SK-N-SH (cell line): ENCODE results near the gene C9orf78. TPM values are rescaled to one million over a fixed set of nuclear protein-coding genes. Genes with fewer than 3 reads are reported as not detected.

Experiments used
- CTCF ChIA-PET: fragments of 300-600, 350-600 bp; formaldehyde crosslinking; extraction: SDS; loops from one replicate; lab custom pipeline; 2021; lab: Yijun Ruan, JAX
- POLR2A ChIA-PET: fragments of 350-600 bp; sonication (Branson Sonifier 250); formaldehyde crosslinking; extraction: SDS; loops from one replicate; lab custom pipeline; 2020; ENCODE audit warnings: antibody characterized with exemption, inconsistent platforms; lab: Yijun Ruan, JAX
- DNase-seq: peaks from one replicate; pipeline ENCODE4 v3.0.0; 2012
- H2AFZ ChIP-seq: fragments of 200-600 bp; sonication (generic); 2 replicates; pipeline ENCODE4 v1.8.1; 2016; ENCODE audit warnings: antibody characterized with exemption, mild to moderate bottlenecking, low read depth
- H3F3A ChIP-seq: fragments of 200-600 bp; sonication (generic); replicated peaks from 2 replicates; pipeline ENCODE3; 2016; ENCODE audit warnings: antibody characterized with exemption, mild to moderate bottlenecking; ENCODE audit not compliant: insufficient read depth
- H3K27ac ChIP-seq, 2 experiments: fragments of 200-500 bp in 1 of 2; fragments of 200-600 bp in 1 of 2; sonication (Bioruptor generic) in 1 of 2; sonication (generic), shearing (Covaris generic) in 1 of 2; 2 replicates each; pipeline versions ENCODE4 v1.5.1 to v1.6.1; 2014 to 2016; ENCODE audit warnings: low read depth in 2 of 2, inconsistent platforms in 1 of 2, low read length in 1 of 2, mild to moderate bottlenecking in 1 of 2, mixed read lengths in 1 of 2
- H3K27me3 ChIP-seq: fragments of 200-600 bp; sonication (generic), shearing (Covaris generic); 2 replicates; pipeline ENCODE4 v1.6.1; 2016; ENCODE audit warnings: mixed run types; ENCODE audit not compliant: insufficient read depth
- H3K36me3 ChIP-seq, 2 experiments: fragments of 200-500 bp in 1 of 2; fragments of 200-600 bp in 1 of 2; sonication (Bioruptor generic) in 1 of 2; sonication (generic) in 1 of 2; replicated peaks in 1 of 2; 2 replicates each; pipeline versions ENCODE3 to v1.5.1; 2014 to 2016; ENCODE audit warnings: low read length in 1 of 2, mild to moderate bottlenecking in 1 of 2; ENCODE audit not compliant: insufficient read depth in 2 of 2, control insufficient read depth in 1 of 2
- H3K4me1 ChIP-seq, 2 experiments: fragments of 200-500 bp in 1 of 2; fragments of 200-600 bp in 1 of 2; sonication (Bioruptor generic) in 1 of 2; sonication (generic), shearing (Covaris generic) in 1 of 2; 2 replicates each; pipeline versions ENCODE4 v1.5.1 to v1.6.1; 2014 to 2016; ENCODE audit warnings: low read depth in 1 of 2, low read length in 1 of 2, mixed run types in 1 of 2; ENCODE audit not compliant: insufficient read depth in 2 of 2, control insufficient read depth in 1 of 2
- H3K4me2 ChIP-seq: fragments of 200-600 bp; sonication (generic), shearing (Covaris generic); 2 replicates; pipeline ENCODE4 v1.6.1; 2017; ENCODE audit warnings: mixed run types
- H3K4me3 ChIP-seq, 2 experiments: fragments of 200-500 bp in 1 of 2; fragments of 200-600 bp in 1 of 2; sonication (Bioruptor generic) in 1 of 2; sonication (generic), shearing (Covaris generic) in 1 of 2; 2 replicates each; pipeline versions ENCODE4 v1.5.1 to v1.8.1; 2014 to 2016; ENCODE audit warnings: low read depth in 2 of 2, inconsistent platforms in 1 of 2, low read length in 1 of 2, mild to moderate bottlenecking in 1 of 2, mixed read lengths in 1 of 2, moderate library complexity in 1 of 2
- H3K79me2 ChIP-seq: fragments of 200-600 bp; sonication (generic); 2 replicates; pipeline ENCODE4 v1.8.1; 2017; ENCODE audit warnings: mild to moderate bottlenecking; ENCODE audit not compliant: insufficient read depth
- H3K9ac ChIP-seq: fragments of 200-600 bp; sonication (generic); 2 replicates; pipeline ENCODE4 v1.6.1; 2017; ENCODE audit warnings: mixed run types
- H3K9me2 ChIP-seq: fragments of 200-600 bp; sonication (generic); 2 replicates; pipeline ENCODE4 v1.6.1; 2017; ENCODE audit warnings: mixed run types
- H3K9me3 ChIP-seq: fragments of 200-600 bp; sonication (generic); 2 replicates; pipeline ENCODE4 v1.6.1; 2017; ENCODE audit warnings: mixed run types, mild to moderate bottlenecking, moderate library complexity
- H4K20me1 ChIP-seq: fragments of 200-600 bp; sonication (generic); 2 replicates; pipeline ENCODE4 v1.6.1; 2017; ENCODE audit warnings: mild to moderate bottlenecking, mixed run types; ENCODE audit not compliant: insufficient read depth
- CHD2 ChIP-seq: fragments of 150-350 bp; IDR thresholded peaks from 2 replicates; pipeline ENCODE4 v1.6.1; 2018; ENCODE audit warnings: low read length; ENCODE audit not compliant: partially characterized antibody
- EP300 ChIP-seq, 2 experiments: IDR thresholded peaks; 2 replicates each; pipeline versions ENCODE4 v1.4.0 to v1.6.1; 2012; ENCODE audit warnings: borderline replicate concordance in 1 of 2, low read depth in 1 of 2, low read length in 1 of 2
- FOSL2 ChIP-seq: IDR thresholded peaks from 2 replicates; pipeline ENCODE4 v1.4.0; 2012; ENCODE audit warnings: low read depth, mild to moderate bottlenecking, moderate library complexity, borderline replicate concordance
- GABPA ChIP-seq: IDR thresholded peaks from 2 replicates; pipeline ENCODE4 v1.4.0; 2012; ENCODE audit warnings: low read depth, mild to moderate bottlenecking
- GATA2 ChIP-seq: sonication (generic); formaldehyde crosslinking; IDR thresholded peaks from 2 replicates; pipeline ENCODE4 v1.5.0; 2020; ENCODE audit warnings: mild to moderate bottlenecking, missing genetic modification reagents
- JUND ChIP-seq: IDR thresholded peaks from 2 replicates; pipeline ENCODE4 v1.4.0; 2012
- MXI1 ChIP-seq: IDR thresholded peaks from 2 replicates; pipeline ENCODE4 v1.6.1; 2012; ENCODE audit warnings: mild to moderate bottlenecking, low read depth, low read length, improper control_type of control experiment
- NFIC ChIP-seq: IDR thresholded peaks from 2 replicates; pipeline ENCODE4 v1.4.0; 2012; ENCODE audit warnings: borderline replicate concordance
- NRF1 ChIP-seq: IDR thresholded peaks from 2 replicates; pipeline ENCODE4 v1.6.1; 2012; ENCODE audit warnings: low read depth, mild to moderate bottlenecking, low read length
- PBX3 ChIP-seq: IDR thresholded peaks from 2 replicates; pipeline ENCODE4; 2012
- POLR2AphosphoS5 ChIP-seq: IDR thresholded peaks from 2 replicates; pipeline ENCODE4 v1.6.1; 2012; ENCODE audit warnings: low read depth, low read length
- RCOR1 ChIP-seq: fragments of 150-350 bp; IDR thresholded peaks from 2 replicates; pipeline ENCODE4 v1.6.1; 2017; ENCODE audit warnings: antibody characterized with exemption, low read length
- REST ChIP-seq: IDR thresholded peaks from 2 replicates; pipeline ENCODE4 v1.6.1; 2012; ENCODE audit warnings: mild to moderate bottlenecking, low read depth, low read length, moderate library complexity
- SIN3A ChIP-seq: IDR thresholded peaks from 2 replicates; pipeline ENCODE4 v1.6.1; 2012; ENCODE audit warnings: low read depth, mild to moderate bottlenecking, low read length, moderate library complexity, borderline replicate concordance
- TEAD4 ChIP-seq: IDR thresholded peaks from 2 replicates; pipeline ENCODE4 v1.4.0; 2012; ENCODE audit warnings: mild to moderate bottlenecking, borderline replicate concordance; ENCODE audit not compliant: insufficient read depth
- YY1 ChIP-seq: IDR thresholded peaks from 2 replicates; pipeline ENCODE4 v1.4.0; 2012; ENCODE audit warnings: low read depth, mild to moderate bottlenecking
- WGBS: methylation state at CpG from one replicate; pipeline ENCODE4 v1.1.6; 2017; ENCODE audit warnings: low lambda C conversion rate; 5-methylcytosine and 5-hydroxymethylcytosine counted together
- polyA plus RNA-seq, 3 experiments: library from polyadenylated mRNA; depleted of rRNA; stranded (reverse); fragments of >200 nt; gene quantifications; 2 replicates each; pipeline ENCODE4 v1.2.3, GENCODE V29; 2012
- TF ChIP-seq, protein P1 (sequence below): fragments of 200-600 bp; sonication (generic); IDR thresholded peaks from 2 replicates; pipeline ENCODE4 v1.6.1; 2017; ENCODE audit warnings: antibody characterized with exemption, mild to moderate bottlenecking, moderate library complexity

The C9orf78 gene
- polyA plus RNA-seq, 1 of the 3 experiments (the other 2 are of a cell fraction): 59.2 TPM

GRCh38 chr9:129868872-129869486, 33.9 kb upstream of the C9orf78 start:
- H3K4me3 ChIP-seq: no peak overlapping the region
- H3K36me3 ChIP-seq: peaks cover 0 to 8% of the 10 kb centered on the region in 2 experiments
- no peak overlapping the region for H3K9ac ChIP-seq
- CTCF ChIA-PET: interaction anchor here (0.7 to 1.7 kb wide), 2 partner anchors 64 to 238 kb away, joined by 4 to 6 read pairs; no protein-coding TSS in a partner anchor
- TF ChIP-seq TEAD4 (no peak), GATA2 (CRISPR knock-in tag) (no peak), NFIC (no peak), PBX3 (no peak), SIN3A (no peak), NRF1 (no peak), REST (no peak), GABPA (no peak), MXI1 (no peak), RCOR1 (no peak)
- H3K9me3 ChIP-seq: no peaks in the 10 kb centered on the region
- no peak overlapping the region; a peak in 1 of 4 replicates for H3K27ac ChIP-seq
- no peak overlapping the region for H3K4me2 ChIP-seq
- WGBS: 92% methylated on average over 22 of the region's 28 CpGs
- H3K4me1 ChIP-seq: peaks cover 0 to 11% of the 10 kb centered on the region in 2 experiments; a peak in 1 of 4 replicates
- DNase-seq: no peak
- no peak overlapping the region for H2AFZ ChIP-seq
- H3K27me3 ChIP-seq: no peaks in the 10 kb centered on the region
- POLR2A ChIA-PET: no interaction called here
- H3F3A ChIP-seq: no peaks in the 10 kb centered on the region
- no peaks in the 10 kb centered on the region for H4K20me1 ChIP-seq
- no peaks in the 10 kb centered on the region for H3K79me2 ChIP-seq
- no peaks in the 10 kb centered on the region for H3K9me2 ChIP-seq

DNA sequence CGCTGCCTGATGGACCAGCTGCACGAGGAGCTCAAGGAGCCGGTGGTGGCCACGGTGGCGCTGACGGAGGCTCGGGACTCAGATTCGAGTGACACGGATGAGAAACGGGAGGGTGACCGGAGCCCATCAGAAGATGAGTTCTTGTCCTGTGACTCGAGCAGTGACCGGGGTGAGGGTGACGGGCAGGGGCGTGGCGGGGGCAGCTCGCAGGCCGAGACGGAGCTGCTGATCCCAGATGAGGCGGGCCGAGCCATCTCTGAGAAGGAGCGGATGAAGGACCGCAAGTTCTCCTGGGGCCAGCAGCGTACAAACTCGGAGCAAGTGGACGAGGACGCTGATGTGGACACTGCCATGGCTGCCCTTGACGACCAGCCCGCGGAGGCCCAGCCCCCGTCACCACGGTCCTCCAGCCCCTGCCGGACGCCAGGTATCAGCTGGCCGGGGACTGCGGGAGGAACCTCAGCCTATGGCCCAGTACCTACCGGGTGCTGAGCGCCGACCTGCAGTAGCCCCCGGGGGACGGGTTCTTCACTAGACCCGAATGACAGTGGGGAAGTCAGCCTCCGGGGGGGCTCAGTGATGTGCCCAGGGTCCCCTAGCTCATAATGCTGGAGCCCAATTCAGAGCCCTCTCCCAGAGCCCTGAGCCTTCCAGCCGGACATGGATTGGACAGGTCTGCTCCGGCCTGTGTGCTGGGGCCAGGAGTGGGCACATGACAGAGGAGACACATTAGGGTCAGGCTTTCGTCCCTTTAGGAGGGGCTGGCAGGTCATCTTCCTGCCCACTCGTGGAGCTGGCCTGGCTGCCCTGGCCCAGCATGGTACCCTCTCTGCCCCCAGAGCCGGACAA, 33.2 kb upstream of the C9orf78 start:
- Histone ChIP-seq H4K20me1 (no peaks in the 10 kb centered on the region), H3K27me3 (no peaks in the 10 kb centered on the region), H3K9me3 (no peaks in the 10 kb centered on the region), H3K36me3 (peaks cover 0 to 8% of the 10 kb centered on the region in 2 experiments), H3K9me2 (no peaks in the 10 kb centered on the region), H3K79me2 (no peaks in the 10 kb centered on the region), H3K4me3 (no peak overlapping the region), H3K4me1 (peaks cover 0 to 14% of the 10 kb centered on the region in 2 experiments; a peak in 1 of 4 replicates), H3K27ac (no peak overlapping the region), H3F3A (no peaks in the 10 kb centered on the region), H2AFZ (no peak overlapping the region), H3K4me2 (no peak overlapping the region), H3K9ac (no peak overlapping the region)
- WGBS: 91% methylated on average over 28 of the region's 48 CpGs
- POLR2A ChIA-PET: no interaction called here
- CTCF ChIA-PET: interaction anchor here (0.5 to 1.1 kb wide), 4 partner anchors 11 to 395 kb away, joined by 3 to 4 read pairs (median 3); no protein-coding TSS in a partner anchor
- no peak for TF ChIP-seq CHD2
- TF ChIP-seq, protein P1, sequence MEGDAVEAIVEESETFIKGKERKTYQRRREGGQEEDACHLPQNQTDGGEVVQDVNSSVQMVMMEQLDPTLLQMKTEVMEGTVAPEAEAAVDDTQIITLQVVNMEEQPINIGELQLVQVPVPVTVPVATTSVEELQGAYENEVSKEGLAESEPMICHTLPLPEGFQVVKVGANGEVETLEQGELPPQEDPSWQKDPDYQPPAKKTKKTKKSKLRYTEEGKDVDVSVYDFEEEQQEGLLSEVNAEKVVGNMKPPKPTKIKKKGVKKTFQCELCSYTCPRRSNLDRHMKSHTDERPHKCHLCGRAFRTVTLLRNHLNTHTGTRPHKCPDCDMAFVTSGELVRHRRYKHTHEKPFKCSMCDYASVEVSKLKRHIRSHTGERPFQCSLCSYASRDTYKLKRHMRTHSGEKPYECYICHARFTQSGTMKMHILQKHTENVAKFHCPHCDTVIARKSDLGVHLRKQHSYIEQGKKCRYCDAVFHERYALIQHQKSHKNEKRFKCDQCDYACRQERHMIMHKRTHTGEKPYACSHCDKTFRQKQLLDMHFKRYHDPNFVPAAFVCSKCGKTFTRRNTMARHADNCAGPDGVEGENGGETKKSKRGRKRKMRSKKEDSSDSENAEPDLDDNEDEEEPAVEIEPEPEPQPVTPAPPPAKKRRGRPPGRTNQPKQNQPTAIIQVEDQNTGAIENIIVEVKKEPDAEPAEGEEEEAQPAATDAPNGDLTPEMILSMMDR: no peak
- no peak for TF ChIP-seq YY1
- TF ChIP-seq RCOR1: no peak
- TF ChIP-seq FOSL2: no peak
- TF ChIP-seq NFIC: no peak
- TF ChIP-seq JUND: no peak
- TF ChIP-seq GATA2 (CRISPR knock-in tag): no peak
- TF ChIP-seq POLR2AphosphoS5: no peak
- no peak for TF ChIP-seq NRF1
- TF ChIP-seq EP300 (IDR thresholded peaks at IDR 0.05; ENCODE audit: borderline replicate concordance in 1 of 2, low read depth in 1 of 2, low read length in 1 of 2): no peak
- no peak for TF ChIP-seq TEAD4
- no peak for DNase-seq
